ENCODE data around the gene PRR16. TPM values are rescaled to one million over a fixed set of nuclear protein-coding genes. Genes with fewer than 3 reads are reported as not detected.
"Not testable (repeated sequence)": the region's sequence is repeated elsewhere in the genome, so short reads cannot be mapped to it uniquely, and the experiment has no call there.

PRR16 gene
- total RNA-seq, 1 donor from 2014 or later = 0.23 TPM

- TF ChIP-seq, protein P1, sequence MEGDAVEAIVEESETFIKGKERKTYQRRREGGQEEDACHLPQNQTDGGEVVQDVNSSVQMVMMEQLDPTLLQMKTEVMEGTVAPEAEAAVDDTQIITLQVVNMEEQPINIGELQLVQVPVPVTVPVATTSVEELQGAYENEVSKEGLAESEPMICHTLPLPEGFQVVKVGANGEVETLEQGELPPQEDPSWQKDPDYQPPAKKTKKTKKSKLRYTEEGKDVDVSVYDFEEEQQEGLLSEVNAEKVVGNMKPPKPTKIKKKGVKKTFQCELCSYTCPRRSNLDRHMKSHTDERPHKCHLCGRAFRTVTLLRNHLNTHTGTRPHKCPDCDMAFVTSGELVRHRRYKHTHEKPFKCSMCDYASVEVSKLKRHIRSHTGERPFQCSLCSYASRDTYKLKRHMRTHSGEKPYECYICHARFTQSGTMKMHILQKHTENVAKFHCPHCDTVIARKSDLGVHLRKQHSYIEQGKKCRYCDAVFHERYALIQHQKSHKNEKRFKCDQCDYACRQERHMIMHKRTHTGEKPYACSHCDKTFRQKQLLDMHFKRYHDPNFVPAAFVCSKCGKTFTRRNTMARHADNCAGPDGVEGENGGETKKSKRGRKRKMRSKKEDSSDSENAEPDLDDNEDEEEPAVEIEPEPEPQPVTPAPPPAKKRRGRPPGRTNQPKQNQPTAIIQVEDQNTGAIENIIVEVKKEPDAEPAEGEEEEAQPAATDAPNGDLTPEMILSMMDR (conservative IDR thresholded peaks at IDR 0.05; ENCODE audit: low read depth, low read length) = no peak
- DNase-seq (ENCODE audit: low read depth) = no peak
- no peak overlapping the region for H3K4me3 ChIP-seq (ENCODE audit: low read depth, low read length)
These were observed 231.3 kb downstream of the PRR16 start for GRCh38 chr5:120695368-120695880.

GRCh38 chr5:120697147-120697546 lies 233.0 kb downstream of the PRR16 start:
- no peak for DNase-seq (ENCODE audit: low read depth)
- no peak overlapping the region for H3K4me3 ChIP-seq (ENCODE audit: low read depth, low read length)
- TF ChIP-seq, protein P1 (conservative IDR thresholded peaks at IDR 0.05; ENCODE audit: low read depth, low read length) = no peak

- H3K4me3 ChIP-seq (ENCODE audit: low read depth, low read length); DNase-seq (ENCODE audit: low read depth): not testable (repeated sequence)
These were observed 233.7 kb downstream of the PRR16 start for GRCh38 chr5:120697670-120698327.

DNA sequence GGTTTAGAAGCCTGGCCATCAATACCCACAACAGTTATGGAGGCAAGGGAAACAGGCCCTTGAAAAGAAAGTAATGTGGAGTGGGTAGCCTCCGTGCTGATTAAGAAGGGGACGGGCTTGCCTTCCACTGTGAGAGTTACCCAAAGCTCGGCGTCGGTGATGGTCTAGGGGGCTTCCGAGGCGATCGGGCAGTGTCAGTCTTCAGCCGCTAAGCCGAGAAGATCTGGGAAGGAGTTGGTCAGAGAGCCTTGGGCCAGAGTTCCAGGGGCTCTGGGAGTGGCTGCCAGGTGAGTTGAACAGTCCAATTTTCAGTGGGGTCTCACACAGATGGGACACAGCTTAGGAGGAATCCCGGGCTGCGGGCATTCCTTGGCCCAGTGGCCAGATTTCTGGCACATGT lies 236.6 kb downstream of the PRR16 start:
- DNase-seq (ENCODE audit: low read depth); H3K4me3 ChIP-seq (ENCODE audit: low read depth, low read length): not testable (repeated sequence)

DNA sequence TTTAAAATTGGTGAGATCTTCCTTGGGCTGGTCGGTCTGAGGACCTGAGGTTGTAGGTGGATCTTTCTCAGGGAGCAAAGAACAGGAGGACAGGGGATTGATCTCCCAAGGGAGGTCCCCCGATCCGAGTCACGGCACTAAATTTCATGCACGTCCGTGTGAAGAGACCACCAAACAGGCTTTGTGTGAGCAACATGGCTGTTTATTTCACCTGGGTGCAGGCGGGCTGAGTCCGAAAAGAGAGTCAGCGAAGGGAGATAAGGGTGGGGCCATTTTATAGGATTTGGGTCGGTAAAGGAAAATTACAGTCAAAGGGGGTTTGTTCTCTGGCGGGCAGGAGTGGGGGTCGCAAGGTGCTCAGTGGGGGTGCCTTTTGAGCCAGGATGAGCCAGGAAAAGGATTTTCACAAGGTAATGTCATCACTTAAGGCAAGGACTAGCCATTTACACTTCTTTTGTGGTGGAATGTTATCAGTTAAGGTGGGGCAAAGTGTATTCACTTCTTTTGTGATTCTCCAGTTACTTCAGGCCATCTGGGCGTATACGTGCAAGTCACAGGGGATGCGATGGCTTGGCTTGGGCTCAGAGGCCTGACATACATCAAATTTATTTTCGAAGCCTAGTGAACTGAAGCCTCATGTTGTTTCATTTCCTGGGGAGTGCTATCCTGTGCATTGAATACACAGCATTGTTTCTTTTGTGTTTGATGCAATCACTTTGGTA lies 238.9 kb downstream of the PRR16 start:
- not testable (repeated sequence) for DNase-seq (ENCODE audit: low read depth); H3K4me3 ChIP-seq (ENCODE audit: low read depth, low read length)

DNA sequence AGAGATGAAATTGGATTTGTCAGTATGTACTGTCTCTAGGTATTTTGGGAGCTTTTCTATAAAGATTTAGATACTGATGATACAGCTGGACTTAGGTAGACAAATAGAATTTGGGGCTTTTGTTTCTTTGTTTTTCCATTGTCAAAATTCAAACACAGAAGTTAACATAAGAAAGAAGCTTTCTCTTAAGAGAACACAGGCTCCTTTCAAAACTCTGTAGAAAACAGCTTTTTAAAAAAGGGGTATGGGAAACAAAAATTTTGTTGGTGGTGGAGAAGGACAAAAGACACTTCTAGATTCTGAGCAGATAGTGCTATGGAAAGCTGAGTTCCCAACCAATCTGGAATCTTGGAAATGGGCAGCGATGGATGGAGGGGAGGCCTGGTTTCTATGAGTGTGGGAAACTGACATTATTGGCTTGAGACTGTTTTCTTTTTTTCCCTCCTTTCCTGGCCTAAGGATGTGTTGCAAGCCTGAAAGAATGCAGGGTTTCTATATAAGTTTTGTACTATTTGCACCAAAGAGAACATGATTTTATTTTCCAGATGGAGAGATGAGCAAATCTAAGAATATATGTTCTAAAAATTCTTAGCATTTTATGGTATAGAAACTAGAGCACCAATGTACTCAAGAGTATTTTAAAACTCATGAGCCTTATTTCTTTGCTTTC lies 240.0 kb downstream of the PRR16 start:
- TF ChIP-seq, protein P1 (conservative IDR thresholded peaks at IDR 0.05; ENCODE audit: low read depth, low read length) = no peak
- no peak overlapping the region for H3K4me3 ChIP-seq (ENCODE audit: low read depth, low read length)
- DNase-seq (ENCODE audit: low read depth) = no peak

GRCh38 chr5:120706877-120707276 lies 242.8 kb downstream of the PRR16 start:
- DNase-seq (ENCODE audit: low read depth) = no peak
- TF ChIP-seq, protein P1 (conservative IDR thresholded peaks at IDR 0.05; ENCODE audit: low read depth, low read length) = no peak
- no peak overlapping the region for H3K4me3 ChIP-seq (ENCODE audit: low read depth, low read length)

GRCh38 chr5:120717381-120717780 lies 253.3 kb downstream of the PRR16 start:
- TF ChIP-seq, protein P1 (conservative IDR thresholded peaks at IDR 0.05; ENCODE audit: low read depth, low read length) = no peak
- no peak for DNase-seq (ENCODE audit: low read depth)

More at GRCh38 chr5:120717381-120717780, 253.3 kb downstream of the PRR16 start:
- H3K4me3 ChIP-seq (ENCODE audit: low read depth, low read length) = no peak overlapping the region
